GM19438 (cell line): Measurements from ENCODE around the gene FGF2.
"Not testable (repeated sequence)": the region's sequence is repeated elsewhere in the genome, so short reads cannot be mapped to it uniquely, and the experiment has no call there.

ENCODE experiments used
- ATAC-seq: cut with Tn5 transposase; IDR thresholded peaks from one replicate; pipeline ENCODE4 v1.9.1; 2021; ENCODE audit warnings: low read depth; ENCODE audit not compliant: unreplicated experiment

FGF2 gene

GRCh38 chr4:122917731-122918130 is 91.1 kb downstream of the FGF2 start:
- ATAC-seq: no peak

GRCh38 chr4:122920473-122920872 is 93.8 kb downstream of the FGF2 start:
- ATAC-seq: no peak

- no peak for ATAC-seq
Measured at GRCh38 chr4:122921300-122921699, 94.7 kb downstream of the FGF2 start.

GRCh38 chr4:122921971-122922876 is 95.6 kb downstream of the FGF2 start, which contains the start of gene NUDT6:
Gene NUDT6 (minus strand): TSS chr4:122922597. CDS start chr4:122922572, 25 bp downstream.
- ATAC-seq: peak; percentile 71

GRCh38 chr4:122922877-122923511 is 96.4 kb downstream of the FGF2 start:
- peak; percentile 95 for ATAC-seq

GRCh38 chr4:122928930-122929329 is 102.3 kb downstream of the FGF2 start:
- no peak for ATAC-seq

GRCh38 chr4:122930862-122931261 is 104.2 kb downstream of the FGF2 start:
- ATAC-seq: no peak

GRCh38 chr4:122932763-122933162 is 106.1 kb downstream of the FGF2 start:
- no peak for ATAC-seq

- not testable (repeated sequence) for ATAC-seq
Measured at GRCh38 chr4:122945136-122945535, 118.5 kb downstream of the FGF2 start.

GRCh38 chr4:122946142-122946541 is 119.5 kb downstream of the FGF2 start:
- no peak for ATAC-seq
